Measurements from ENCODE around the gene COL9A2.

GRCh38 chr1:40351124-40351523 lies 34.0 kb upstream of the COL9A2 start:
- no peak for TF ChIP-seq USF2 (IDR thresholded peaks at IDR 0.05; ENCODE audit: borderline replicate concordance, low read depth, low read length)
- no peak for TF ChIP-seq CTCF (IDR thresholded peaks at IDR 0.05)
- TF ChIP-seq NRF1 (IDR thresholded peaks at IDR 0.05; ENCODE audit: low read depth, low read length), result no peak
- TF ChIP-seq, protein P1, sequence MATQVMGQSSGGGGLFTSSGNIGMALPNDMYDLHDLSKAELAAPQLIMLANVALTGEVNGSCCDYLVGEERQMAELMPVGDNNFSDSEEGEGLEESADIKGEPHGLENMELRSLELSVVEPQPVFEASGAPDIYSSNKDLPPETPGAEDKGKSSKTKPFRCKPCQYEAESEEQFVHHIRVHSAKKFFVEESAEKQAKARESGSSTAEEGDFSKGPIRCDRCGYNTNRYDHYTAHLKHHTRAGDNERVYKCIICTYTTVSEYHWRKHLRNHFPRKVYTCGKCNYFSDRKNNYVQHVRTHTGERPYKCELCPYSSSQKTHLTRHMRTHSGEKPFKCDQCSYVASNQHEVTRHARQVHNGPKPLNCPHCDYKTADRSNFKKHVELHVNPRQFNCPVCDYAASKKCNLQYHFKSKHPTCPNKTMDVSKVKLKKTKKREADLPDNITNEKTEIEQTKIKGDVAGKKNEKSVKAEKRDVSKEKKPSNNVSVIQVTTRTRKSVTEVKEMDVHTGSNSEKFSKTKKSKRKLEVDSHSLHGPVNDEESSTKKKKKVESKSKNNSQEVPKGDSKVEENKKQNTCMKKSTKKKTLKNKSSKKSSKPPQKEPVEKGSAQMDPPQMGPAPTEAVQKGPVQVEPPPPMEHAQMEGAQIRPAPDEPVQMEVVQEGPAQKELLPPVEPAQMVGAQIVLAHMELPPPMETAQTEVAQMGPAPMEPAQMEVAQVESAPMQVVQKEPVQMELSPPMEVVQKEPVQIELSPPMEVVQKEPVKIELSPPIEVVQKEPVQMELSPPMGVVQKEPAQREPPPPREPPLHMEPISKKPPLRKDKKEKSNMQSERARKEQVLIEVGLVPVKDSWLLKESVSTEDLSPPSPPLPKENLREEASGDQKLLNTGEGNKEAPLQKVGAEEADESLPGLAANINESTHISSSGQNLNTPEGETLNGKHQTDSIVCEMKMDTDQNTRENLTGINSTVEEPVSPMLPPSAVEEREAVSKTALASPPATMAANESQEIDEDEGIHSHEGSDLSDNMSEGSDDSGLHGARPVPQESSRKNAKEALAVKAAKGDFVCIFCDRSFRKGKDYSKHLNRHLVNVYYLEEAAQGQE (IDR thresholded peaks at IDR 0.05; ENCODE audit: low read depth, low read length), result no peak
- TF ChIP-seq RAD21 (IDR thresholded peaks at IDR 0.05; ENCODE audit: low read length), result no peak
- no peak for TF ChIP-seq NFIC (IDR thresholded peaks at IDR 0.05; ENCODE audit: borderline replicate concordance)
- TF ChIP-seq TEAD4 (IDR thresholded peaks at IDR 0.05; ENCODE audit: borderline replicate concordance, insufficient read depth), result no peak
- TF ChIP-seq RCOR1 (IDR thresholded peaks at IDR 0.05; ENCODE audit: low read length), result no peak
- TF ChIP-seq POLR2AphosphoS5 (IDR thresholded peaks at IDR 0.05; ENCODE audit: low read depth, low read length), result no peak
- no peak for TF ChIP-seq MAX (IDR thresholded peaks at IDR 0.05; ENCODE audit: low read depth)
- no peak for TF ChIP-seq SMC3 (IDR thresholded peaks at IDR 0.05; ENCODE audit: low read depth, low read length)
- TF ChIP-seq IRF3 (IDR thresholded peaks at IDR 0.05; ENCODE audit: low read depth, low read length), result no peak
- TF ChIP-seq CHD2 (IDR thresholded peaks at IDR 0.05; ENCODE audit: low read length, partially characterized antibody), result no peak
- no peak for TF ChIP-seq TAF1 (IDR thresholded peaks at IDR 0.05; ENCODE audit: borderline replicate concordance, low read depth, low read length)

Measured in SK-N-SH (cell line).